ENCODE measurements around the gene SYT2.

The SYT2 gene

DNA sequence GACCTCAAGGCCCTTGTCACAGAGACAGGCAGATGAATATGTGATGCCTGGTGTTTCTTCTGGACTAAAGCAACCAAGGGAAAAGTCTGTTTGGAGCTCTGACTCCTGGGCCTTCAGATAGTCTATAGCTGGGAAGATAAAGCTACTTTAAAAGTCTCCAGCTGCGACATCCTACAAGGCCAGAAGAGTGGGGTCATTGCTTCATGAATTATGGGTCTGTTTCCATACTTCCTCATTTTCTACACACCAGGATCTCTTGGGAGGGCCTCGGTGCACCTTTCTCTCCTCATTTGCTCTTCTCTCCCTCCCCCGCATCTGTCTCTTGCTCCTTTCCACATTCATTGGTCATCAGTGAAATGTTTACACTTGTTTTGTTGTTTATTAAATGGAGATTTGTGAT, 44.8 kb downstream of the SYT2 start:
- ATAC-seq (no peak), DNase-seq (no peak)
- no peak overlapping the region for H3K27ac Mint-ChIP-seq
- no peak overlapping the region for H3K4me3 Mint-ChIP-seq
- peaks cover 38% of the 10 kb centered on the region for H3K27me3 Mint-ChIP-seq
- H3K9me3 Mint-ChIP-seq, result no peaks in the 10 kb centered on the region
- H3K4me1 Mint-ChIP-seq, result no peaks in the 10 kb centered on the region

DNA sequence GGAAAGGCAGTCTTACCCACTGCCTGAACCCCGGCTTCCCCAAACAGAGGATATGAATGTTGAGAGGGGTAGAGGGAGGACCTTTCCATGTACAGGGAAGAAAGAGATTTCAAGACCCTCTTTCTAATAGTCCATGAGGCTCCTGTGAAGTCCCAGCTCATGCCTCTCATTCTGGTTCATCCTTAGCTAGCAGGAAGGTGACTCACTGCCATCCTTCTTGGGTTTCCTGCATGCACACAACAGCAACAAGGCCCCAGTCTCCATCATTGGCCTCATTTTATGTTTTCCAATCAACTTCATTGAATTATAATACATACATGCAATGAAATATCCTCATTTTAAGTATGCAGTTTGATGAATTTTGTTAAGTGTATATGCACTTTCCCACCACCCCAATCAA, 46.2 kb downstream of the SYT2 start:
- DNase-seq (no peak), ATAC-seq (no peak)
- H3K4me1 Mint-ChIP-seq, result no peaks in the 10 kb centered on the region
- no peaks in the 10 kb centered on the region for H3K9me3 Mint-ChIP-seq
- peaks cover 50% of the 10 kb centered on the region for H3K27me3 Mint-ChIP-seq
- no peak overlapping the region for H3K4me3 Mint-ChIP-seq
- no peak overlapping the region for H3K27ac Mint-ChIP-seq

DNA sequence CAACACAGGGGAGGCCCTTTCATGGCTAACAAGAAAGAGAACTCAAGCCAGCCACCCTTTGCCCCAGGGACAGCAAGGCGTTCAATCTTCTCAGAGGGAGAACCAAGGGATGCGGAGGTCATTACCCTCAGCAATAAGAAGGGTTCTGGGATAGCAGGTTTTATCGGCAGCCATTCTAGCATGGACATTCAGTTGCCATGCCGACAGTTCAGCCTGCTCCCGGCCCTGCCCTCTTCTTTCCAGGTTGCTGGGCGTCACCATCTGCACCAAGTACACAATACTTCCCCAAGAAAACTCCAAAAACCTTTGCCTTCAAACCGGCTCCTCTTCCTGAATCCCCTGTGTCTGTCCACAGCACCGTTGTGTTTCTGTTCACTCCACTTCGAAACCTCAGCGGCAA, 47.1 kb downstream of the SYT2 start:
- H3K4me3 Mint-ChIP-seq, result no peak overlapping the region
- H3K9me3 Mint-ChIP-seq, result no peaks in the 10 kb centered on the region
- peaks cover 56% of the 10 kb centered on the region for H3K27me3 Mint-ChIP-seq
- H3K27ac Mint-ChIP-seq, result no peak overlapping the region
- ATAC-seq (no peak), DNase-seq (no peak)
- no peaks in the 10 kb centered on the region for H3K4me1 Mint-ChIP-seq

DNA sequence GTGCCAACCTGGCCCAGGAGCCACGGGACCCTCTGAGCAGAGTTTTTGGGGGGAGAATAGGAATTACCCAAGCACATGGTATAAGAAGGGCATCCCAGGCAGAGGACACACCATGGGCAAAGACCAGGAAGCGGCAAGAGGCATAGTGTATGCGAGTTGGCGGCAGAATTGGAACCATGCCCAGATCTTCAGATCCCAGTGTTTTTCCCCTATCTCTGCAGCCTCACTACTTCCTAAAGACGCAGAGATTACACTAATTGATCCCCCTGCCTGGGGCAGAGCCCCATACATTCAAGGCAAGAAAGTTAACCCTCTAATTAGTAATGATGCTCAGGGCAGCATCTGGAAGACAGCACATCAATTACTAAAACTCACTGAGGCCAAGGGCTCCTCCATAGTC, 48.2 kb downstream of the SYT2 start:
- no peak for ATAC-seq
- Mint-ChIP-seq H3K9me3 (no peaks in the 10 kb centered on the region), H3K27ac (no peak overlapping the region), H3K27me3 (peaks cover 63% of the 10 kb centered on the region), H3K4me1 (no peaks in the 10 kb centered on the region), H3K4me3 (no peak overlapping the region)
- DNase-seq, result no peak

DNA sequence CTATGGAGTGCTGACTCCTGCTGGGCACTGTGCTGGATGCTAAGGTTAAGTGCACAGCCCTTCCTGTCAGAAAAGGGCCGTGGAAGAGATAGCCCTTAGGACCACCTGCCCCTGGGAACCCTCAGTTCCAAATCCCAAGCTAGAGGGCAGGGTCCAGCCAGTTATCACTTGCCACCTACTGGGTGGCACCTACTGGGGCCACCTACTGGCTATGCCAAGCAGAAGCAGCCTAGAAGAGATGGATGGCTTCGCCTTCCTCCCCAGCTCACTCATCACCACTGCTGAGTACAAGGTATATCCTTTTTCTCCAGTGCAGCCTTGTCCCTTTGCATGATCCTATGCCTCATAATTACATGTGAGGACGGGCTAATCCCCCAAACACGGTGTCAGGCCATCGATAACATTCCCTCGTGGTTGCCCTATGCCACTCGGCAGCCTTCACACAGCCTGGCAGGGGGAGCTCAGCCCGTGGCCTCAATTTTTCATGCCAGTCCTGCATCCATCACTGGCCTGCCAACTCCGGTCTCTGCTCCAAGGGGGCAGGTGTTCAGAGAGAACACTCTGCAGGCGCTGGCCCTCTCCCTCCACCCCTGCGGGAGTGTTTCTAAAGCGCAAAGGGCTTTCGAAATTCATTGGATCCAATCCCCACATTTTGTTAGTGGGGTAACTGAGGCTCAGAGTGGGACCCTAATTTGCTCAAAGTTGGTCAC, 49.0 kb downstream of the SYT2 start:
- ATAC-seq, result peak; percentile 45
- DNase-seq, result no peak
- Mint-ChIP-seq H3K9me3 (no peaks in the 10 kb centered on the region), H3K4me3 (no peak overlapping the region), H3K27ac (no peak overlapping the region), H3K4me1 (no peaks in the 10 kb centered on the region), H3K27me3 (peaks cover 68% of the 10 kb centered on the region)

DNA sequence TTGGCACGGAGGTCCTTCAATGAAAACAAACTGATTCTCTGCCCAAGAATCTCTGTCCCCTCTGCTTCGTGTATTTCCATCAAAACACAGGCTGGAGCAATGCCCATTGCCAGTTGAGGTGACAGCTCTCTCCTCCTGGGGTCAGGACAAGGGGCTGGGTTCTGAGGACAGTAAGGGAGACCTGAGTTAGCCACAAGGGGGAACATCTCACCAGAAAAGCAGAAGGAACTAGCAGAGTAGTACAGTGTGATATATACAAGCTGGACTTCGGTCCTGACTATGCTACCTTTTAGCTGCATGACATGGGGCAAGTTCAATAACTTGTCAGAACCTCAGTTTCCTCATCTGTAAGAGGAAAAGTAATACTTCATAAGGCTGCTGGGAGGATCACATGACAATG, 50.3 kb downstream of the SYT2 start:
- ATAC-seq, result no peak
- Mint-ChIP-seq H3K27me3 (peaks cover 77% of the 10 kb centered on the region), H3K27ac (no peak overlapping the region), H3K4me3 (no peak overlapping the region), H3K9me3 (no peaks in the 10 kb centered on the region), H3K4me1 (no peaks in the 10 kb centered on the region)
- no peak for DNase-seq

DNA sequence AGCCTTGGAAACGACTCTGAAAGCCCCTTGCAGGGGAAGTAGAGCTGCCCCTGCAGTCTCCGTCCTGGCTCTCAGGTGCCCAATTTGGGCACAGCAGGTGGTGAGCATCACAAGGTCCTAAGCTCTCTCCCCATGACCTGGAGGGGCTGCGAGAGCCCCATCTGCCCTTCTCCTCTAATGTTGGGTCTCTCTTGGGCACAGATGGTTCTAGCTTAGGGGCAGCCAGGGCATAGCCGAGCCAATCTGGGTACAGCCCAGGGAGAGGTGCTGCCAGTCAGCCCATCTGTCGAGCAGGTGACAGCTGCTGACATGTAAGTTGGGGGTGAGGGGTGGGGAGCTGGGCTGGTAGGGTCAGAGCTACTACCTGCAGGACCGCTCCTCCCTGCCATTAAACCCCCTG, 50.7 kb downstream of the SYT2 start:
- Mint-ChIP-seq H3K27ac (no peak overlapping the region), H3K4me1 (no peaks in the 10 kb centered on the region), H3K9me3 (no peaks in the 10 kb centered on the region), H3K27me3 (peaks cover 81% of the 10 kb centered on the region), H3K4me3 (no peak overlapping the region)
- DNase-seq, result no peak
- no peak for ATAC-seq

DNA sequence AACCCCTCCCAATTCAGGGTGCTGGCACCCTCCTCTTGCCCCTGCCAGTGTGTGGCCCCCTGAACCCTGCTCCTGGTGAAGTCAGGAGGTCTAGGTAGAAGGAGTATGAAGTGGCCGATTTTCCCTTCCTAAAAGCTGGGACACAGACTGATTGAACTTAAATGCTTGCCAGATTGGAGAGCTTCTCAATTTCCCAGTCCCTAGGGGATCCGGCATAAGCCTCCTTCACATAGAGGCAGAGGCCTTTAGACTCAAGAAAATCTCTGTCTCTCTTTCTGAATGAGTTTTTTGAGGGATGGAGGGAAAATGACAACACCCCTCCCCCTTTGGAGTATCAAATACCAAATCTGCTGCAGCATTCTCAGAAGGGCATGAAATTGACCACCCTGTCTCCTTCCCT, 51.5 kb downstream of the SYT2 start:
- H3K27me3 Mint-ChIP-seq, result peaks cover 84% of the 10 kb centered on the region
- H3K4me1 Mint-ChIP-seq, result no peaks in the 10 kb centered on the region
- no peaks in the 10 kb centered on the region for H3K9me3 Mint-ChIP-seq
- ATAC-seq (no peak), DNase-seq (no peak)
- H3K27ac Mint-ChIP-seq, result no peak overlapping the region
- no peak overlapping the region for H3K4me3 Mint-ChIP-seq

DNA sequence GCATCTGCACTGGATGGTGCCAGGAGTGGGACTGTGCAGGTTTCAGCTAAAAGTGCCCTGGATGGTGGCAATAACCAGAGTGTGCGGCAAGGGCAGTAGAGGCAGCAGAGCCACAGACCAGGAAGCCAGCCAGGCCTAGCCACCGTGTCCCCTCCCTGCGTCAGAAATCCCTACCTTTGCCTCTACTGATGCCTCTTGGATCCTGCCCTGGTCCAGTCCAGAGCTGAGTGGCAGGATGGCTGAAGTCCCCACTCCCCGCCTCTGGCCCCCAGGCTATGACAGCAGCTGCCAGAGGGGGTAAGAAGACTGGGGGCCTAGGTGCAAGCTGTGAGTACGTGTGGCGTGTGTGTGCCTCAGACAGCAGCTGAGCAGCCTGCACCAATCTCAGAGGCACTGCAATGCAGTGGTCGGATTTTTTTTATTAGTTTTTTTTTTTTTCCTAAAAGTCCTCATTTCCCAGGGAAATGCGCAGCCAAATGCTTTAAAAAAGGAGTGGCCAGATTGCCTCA, 51.9 kb downstream of the SYT2 start:
- ATAC-seq (no peak), DNase-seq (no peak)
- Mint-ChIP-seq H3K4me1 (no peaks in the 10 kb centered on the region), H3K9me3 (no peaks in the 10 kb centered on the region), H3K4me3 (no peak overlapping the region), H3K27ac (no peak overlapping the region), H3K27me3 (peaks cover 79% of the 10 kb centered on the region)

DNA sequence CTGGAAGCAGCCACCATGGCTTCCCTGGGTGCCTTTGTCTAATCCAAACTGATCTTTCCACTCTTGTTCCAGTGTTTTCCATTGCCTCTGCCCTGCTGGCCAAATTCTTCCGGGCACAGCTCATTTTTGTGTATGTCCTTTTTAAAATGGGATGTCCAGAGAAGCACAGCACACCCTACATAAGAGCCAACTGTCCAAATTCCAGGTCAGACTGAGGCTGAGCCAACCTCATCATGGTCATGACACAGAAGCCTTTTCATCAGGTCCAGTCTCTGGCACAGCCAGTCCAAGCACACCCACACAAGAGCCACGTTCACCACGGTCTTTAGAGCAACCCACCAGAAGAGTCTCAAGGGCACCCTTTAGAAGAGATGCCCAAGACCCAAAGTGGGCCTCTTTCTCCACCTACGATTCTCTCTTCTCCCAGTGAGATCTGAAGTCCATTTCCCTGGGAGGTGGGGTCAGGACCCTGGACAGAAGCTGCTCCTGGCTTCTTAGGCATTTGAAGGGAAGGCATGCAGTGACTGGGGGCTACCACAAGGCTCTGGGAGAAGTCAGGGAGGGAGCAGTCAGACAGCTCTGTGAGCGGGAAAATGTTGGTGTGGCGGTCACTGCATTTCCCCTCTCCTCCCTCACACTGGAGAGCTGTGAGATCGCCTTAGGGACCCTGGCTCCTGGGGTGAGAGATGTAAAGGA, 53.2 kb downstream of the SYT2 start:
- H3K27me3 Mint-ChIP-seq, result peaks cover 67% of the 10 kb centered on the region
- no peak overlapping the region for H3K27ac Mint-ChIP-seq
- no peak for DNase-seq
- H3K4me3 Mint-ChIP-seq, result no peak overlapping the region
- no peaks in the 10 kb centered on the region for H3K9me3 Mint-ChIP-seq
- no peaks in the 10 kb centered on the region for H3K4me1 Mint-ChIP-seq
- ATAC-seq, result no peak

DNA sequence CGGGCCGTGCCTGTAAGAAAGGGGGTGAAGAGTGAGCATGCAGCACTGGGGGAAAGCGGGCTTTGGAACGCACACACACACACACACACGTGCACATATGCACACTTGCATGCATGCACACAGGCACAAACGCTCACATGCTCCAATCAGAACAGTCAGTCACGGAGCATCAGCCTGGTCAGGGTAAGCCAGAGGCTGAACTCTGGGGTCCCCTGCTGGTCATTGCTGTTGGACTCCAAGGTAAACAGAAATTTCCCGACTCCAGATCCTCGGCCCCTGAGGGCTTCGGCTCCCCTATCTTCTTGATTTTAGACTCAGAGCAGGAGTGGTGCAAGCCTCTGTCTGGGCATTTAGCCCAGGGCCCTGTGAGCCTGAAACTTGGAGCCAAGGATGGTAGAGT, 54.2 kb downstream of the SYT2 start:
- Mint-ChIP-seq H3K9me3 (no peaks in the 10 kb centered on the region), H3K4me1 (no peaks in the 10 kb centered on the region), H3K27me3 (peaks cover 67% of the 10 kb centered on the region), H3K4me3 (no peak overlapping the region), H3K27ac (no peak overlapping the region)
- no peak for DNase-seq
- no peak for ATAC-seq

DNA sequence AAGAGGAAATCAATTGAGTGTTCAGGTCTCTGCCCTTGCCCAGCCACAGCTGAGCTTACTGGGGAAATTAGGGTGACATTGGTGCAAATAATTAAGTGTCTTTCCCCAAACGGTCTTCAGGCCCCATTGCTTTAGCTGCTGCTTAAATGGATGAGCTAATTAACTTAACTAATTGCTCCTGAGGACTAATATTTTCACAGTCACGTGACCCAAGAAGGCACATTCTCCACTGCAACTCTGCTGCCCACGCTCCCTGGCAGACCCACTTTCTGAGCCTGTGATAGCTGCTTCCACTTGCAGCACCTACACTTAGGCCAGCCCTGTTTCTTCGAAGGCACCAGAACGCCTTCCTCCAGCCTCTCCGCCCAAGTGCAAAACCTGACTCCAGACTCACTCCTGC, 56.2 kb downstream of the SYT2 start:
- ATAC-seq, result no peak
- no peaks in the 10 kb centered on the region for H3K9me3 Mint-ChIP-seq
- no peaks in the 10 kb centered on the region for H3K4me1 Mint-ChIP-seq
- no peak for DNase-seq
- no peak overlapping the region for H3K4me3 Mint-ChIP-seq
- H3K27me3 Mint-ChIP-seq, result peaks cover 61% of the 10 kb centered on the region
- no peak overlapping the region for H3K27ac Mint-ChIP-seq

DNA sequence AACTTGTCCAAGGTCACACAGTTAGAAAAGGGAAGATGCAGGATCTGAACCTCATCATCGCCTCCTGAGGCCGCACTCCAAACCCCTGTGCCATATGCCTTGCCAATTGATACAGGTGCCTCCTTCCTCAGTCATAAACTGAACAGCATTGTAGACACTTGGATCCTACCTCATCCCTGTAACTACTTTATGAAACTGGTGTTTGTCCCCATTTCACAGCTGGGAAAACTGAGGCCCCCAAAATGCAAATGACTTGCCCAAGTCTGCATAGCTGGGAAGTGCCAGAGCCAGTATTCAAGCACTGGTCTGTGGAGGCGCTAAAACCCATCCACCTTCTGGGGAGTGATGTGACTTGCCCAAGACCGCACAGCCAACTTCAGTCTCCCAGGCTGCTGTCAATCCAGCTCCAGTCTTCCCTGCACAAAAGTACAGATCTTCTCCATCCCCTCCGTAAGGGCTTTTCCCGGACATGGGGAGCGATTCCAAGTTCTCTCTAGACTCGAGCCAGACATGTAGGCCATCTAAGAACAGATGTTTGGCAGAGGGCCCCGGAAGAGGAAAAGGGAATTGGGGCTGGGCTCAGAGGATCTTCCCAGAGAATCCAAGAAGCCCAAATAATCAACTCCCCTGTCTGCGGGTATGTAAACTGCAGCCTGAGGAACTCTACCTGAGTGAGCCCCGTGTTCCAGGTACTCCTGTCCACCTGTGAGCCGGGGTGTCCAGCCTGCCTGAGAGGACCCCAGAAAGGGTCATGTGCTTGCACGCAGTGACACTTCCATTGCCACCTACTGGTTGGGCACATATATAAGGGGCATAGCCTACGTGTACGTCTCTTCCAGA, 60.5 kb downstream of the SYT2 start:
- H3K27ac Mint-ChIP-seq, result no peak overlapping the region
- H3K4me3 Mint-ChIP-seq, result no peak overlapping the region
- ATAC-seq (no peak), DNase-seq (no peak)
- H3K4me1 Mint-ChIP-seq, result peaks cover 2% of the 10 kb centered on the region
- H3K27me3 Mint-ChIP-seq, result peaks cover 58% of the 10 kb centered on the region
- no peaks in the 10 kb centered on the region for H3K9me3 Mint-ChIP-seq

DNA sequence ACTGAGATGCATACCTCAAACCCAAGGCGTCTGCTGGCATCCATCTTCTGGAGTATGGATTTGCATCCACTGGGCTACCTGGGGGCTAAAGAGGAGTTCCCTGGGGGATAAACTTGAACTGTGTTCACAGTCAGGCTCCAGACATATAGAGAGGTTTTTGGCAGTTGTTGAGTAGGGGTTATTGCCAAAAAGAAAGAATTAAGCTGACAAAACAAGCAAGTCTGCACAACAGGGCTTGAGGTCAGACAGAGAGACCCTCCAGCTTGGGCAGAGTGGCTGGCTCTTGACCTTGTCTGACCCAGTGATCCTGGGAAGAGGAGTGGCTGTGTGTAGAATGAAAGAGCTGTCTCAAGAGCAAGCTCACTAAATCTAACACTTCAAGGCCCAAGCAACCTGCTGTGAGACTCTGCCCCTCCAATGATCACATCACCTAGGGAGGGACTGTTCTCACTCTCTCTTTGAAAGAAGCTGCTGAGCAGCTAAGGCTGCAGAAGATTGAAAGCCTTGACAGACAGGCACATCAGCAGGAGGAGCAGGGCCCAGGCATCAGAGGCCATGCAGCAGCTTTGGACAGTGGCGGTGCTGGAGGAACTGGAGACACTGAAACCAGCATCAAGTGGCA, 61.5 kb downstream of the SYT2 start:
- DNase-seq (no peak), ATAC-seq (no peak)
- Mint-ChIP-seq H3K27ac (no peak overlapping the region), H3K4me1 (peaks cover 13% of the 10 kb centered on the region), H3K9me3 (no peaks in the 10 kb centered on the region), H3K4me3 (no peak overlapping the region), H3K27me3 (peaks cover 60% of the 10 kb centered on the region)

DNA sequence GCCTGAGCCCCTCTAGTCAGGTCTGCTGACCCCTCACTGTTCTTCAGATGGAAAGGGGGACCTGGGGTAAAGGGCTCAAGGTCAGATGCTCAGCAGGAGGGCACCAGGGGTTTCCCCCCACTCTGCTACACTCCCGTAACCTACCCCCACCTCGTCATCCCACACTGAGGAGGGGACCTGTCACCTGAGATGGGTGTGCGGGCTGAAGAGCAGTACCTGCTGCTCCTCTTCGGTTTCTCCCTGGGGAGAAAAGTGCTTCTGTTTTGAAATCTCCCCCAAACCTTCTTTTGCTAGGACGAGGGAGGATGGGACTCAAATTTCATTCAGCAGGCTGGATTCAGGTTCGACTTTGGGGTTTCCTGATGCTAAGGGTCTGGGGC, 65.2 kb downstream of the SYT2 start:
- Mint-ChIP-seq H3K4me3 (no peak overlapping the region), H3K27ac (no peak overlapping the region), H3K27me3 (peaks cover 76% of the 10 kb centered on the region), H3K4me1 (peaks cover 31% of the 10 kb centered on the region), H3K9me3 (no peaks in the 10 kb centered on the region)
- DNase-seq (no peak), ATAC-seq (no peak)
